Osteoblast (primary cell): Measurements from ENCODE around the gene S100A1. TPM values are rescaled to one million over a fixed set of nuclear protein-coding genes. Genes with fewer than 3 reads are reported as not detected.

Experiments
- DNase-seq: peaks from one replicate; pipeline ENCODE4 v3.0.0; 2011; ENCODE audit warnings: low spot score, mixed read lengths; ENCODE audit not compliant: insufficient read length; ENCODE audit errors: missing footprints
- H2AFZ ChIP-seq: 2 replicates; pipeline ENCODE4 v1.6.0; 2011; ENCODE audit warnings: mild to moderate bottlenecking, low read length
- H3K27ac ChIP-seq: 2 replicates; pipeline ENCODE4 v1.5.1; 2011; ENCODE audit warnings: mild to moderate bottlenecking, low read depth, low read length, moderate library complexity
- H3K27me3 ChIP-seq: 2 replicates; pipeline ENCODE4 v1.6.0; 2012; ENCODE audit warnings: mild to moderate bottlenecking, control low read depth, inconsistent platforms, low read length, moderate library complexity; ENCODE audit not compliant: insufficient read depth
- H3K36me3 ChIP-seq: 2 replicates; pipeline ENCODE4 v1.5.1; 2011; ENCODE audit warnings: mild to moderate bottlenecking, low read length, control low read depth, moderate library complexity; ENCODE audit not compliant: insufficient read depth
- H3K4me1 ChIP-seq: 2 replicates; pipeline ENCODE4 v1.5.1; 2011; ENCODE audit warnings: mild to moderate bottlenecking, low read length, control low read depth, moderate library complexity; ENCODE audit not compliant: insufficient read depth
- H3K4me2 ChIP-seq: 2 replicates; pipeline ENCODE4 v1.6.0; 2011; ENCODE audit warnings: mild to moderate bottlenecking, low read length; ENCODE audit not compliant: insufficient read depth
- H3K4me3 ChIP-seq: fragments of 200-600 bp; sonication (generic); 3 replicates; pipeline ENCODE4 v1.5.1; 2012; ENCODE audit warnings: mild to moderate bottlenecking, low read length, inconsistent platforms; ENCODE audit not compliant: insufficient read depth
- H3K79me2 ChIP-seq: 2 replicates; pipeline ENCODE4 v1.6.0; 2012; ENCODE audit warnings: mild to moderate bottlenecking, low read length, control low read depth, inconsistent platforms; ENCODE audit not compliant: insufficient read depth
- H3K9me3 ChIP-seq: 2 replicates; pipeline ENCODE4 v1.5.1; 2011; ENCODE audit warnings: low read depth, low read length, control low read depth
- H4K20me1 ChIP-seq: 2 replicates; pipeline ENCODE4 v1.6.0; 2012; ENCODE audit warnings: mild to moderate bottlenecking, low read length, control low read depth; ENCODE audit not compliant: insufficient read depth
- total RNA-seq: library from RNA; depleted of rRNA; stranded (reverse); fragments of >200 nt; gene quantifications from 2 replicates; pipeline ENCODE4 v1.2.3, GENCODE V29; 2012
- TF ChIP-seq, protein P1 (sequence below): IDR thresholded peaks from 2 replicates; pipeline ENCODE4 v1.5.1; 2011; ENCODE audit warnings: mild to moderate bottlenecking, low read depth, low read length, moderate library complexity; ENCODE audit errors: extremely low read depth

Gene S100A1
- total RNA-seq, 1 donor, result not detected

DNA sequence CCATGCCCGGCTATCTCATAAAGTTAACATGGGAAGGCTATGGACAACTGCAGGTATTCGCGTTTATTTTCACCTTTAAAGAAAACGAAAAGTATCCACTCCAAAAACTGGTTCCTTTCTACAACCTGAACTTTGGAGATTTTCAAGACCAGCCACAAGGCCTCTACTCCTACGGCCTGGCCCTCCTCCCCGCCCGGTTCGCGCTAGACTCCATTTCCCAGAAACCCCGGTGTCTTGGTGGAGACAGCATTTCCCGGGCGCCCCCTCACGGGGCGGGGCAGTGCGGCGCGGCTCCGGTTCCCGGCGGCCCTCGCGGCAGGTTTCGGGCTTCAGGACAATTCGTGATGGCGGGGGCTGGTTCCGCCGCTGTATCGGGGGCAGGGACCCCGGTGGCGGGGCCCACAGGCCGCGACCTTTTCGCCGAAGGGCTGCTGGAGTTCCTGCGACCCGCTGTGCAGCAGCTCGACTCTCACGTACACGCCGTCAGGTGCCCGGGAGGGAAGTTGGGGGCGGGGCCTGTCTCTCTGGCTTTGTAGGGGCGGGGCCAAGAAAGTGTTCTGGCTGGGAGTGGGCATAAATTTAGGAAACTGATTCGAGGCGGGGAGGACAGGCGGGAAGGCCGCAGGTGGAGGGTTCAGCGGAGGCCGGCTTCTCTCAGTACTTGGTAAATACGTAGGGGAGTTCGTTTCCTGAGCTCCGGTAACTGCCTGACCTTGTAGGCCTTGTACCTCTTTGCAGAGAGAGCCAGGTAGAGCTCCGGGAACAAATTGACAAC, 30.4 kb downstream of the S100A1 start, which contains the start of gene SNAPIN:
SNAPIN (plus strand) TSS at position 304 of the 775 bp plus-strand sequence; CDS start at position 345, 41 bp downstream.
- H3K9me3 ChIP-seq, result no peaks in the 10 kb centered on the region
- H3K4me1 ChIP-seq, result peaks cover 14% of the 10 kb centered on the region
- H3K4me3 ChIP-seq, result peak within 1 kb of the TSS; percentile 80
- H4K20me1 ChIP-seq, result peaks cover 3% of the 10 kb centered on the region
- peak within 1 kb of the TSS; percentile 96 for H3K4me2 ChIP-seq
- peak within 1 kb of the TSS; percentile 84 for H2AFZ ChIP-seq
- peak; percentile 97 for DNase-seq
- peaks cover 30% of the 10 kb centered on the region for H3K36me3 ChIP-seq
- TF ChIP-seq, protein P1, sequence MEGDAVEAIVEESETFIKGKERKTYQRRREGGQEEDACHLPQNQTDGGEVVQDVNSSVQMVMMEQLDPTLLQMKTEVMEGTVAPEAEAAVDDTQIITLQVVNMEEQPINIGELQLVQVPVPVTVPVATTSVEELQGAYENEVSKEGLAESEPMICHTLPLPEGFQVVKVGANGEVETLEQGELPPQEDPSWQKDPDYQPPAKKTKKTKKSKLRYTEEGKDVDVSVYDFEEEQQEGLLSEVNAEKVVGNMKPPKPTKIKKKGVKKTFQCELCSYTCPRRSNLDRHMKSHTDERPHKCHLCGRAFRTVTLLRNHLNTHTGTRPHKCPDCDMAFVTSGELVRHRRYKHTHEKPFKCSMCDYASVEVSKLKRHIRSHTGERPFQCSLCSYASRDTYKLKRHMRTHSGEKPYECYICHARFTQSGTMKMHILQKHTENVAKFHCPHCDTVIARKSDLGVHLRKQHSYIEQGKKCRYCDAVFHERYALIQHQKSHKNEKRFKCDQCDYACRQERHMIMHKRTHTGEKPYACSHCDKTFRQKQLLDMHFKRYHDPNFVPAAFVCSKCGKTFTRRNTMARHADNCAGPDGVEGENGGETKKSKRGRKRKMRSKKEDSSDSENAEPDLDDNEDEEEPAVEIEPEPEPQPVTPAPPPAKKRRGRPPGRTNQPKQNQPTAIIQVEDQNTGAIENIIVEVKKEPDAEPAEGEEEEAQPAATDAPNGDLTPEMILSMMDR, result no peak
- H3K27me3 ChIP-seq, result no peaks in the 10 kb centered on the region
- peaks cover 18% of the 10 kb centered on the region for H3K79me2 ChIP-seq
- peak within 1 kb of the TSS; percentile 69 for H3K27ac ChIP-seq

DNA sequence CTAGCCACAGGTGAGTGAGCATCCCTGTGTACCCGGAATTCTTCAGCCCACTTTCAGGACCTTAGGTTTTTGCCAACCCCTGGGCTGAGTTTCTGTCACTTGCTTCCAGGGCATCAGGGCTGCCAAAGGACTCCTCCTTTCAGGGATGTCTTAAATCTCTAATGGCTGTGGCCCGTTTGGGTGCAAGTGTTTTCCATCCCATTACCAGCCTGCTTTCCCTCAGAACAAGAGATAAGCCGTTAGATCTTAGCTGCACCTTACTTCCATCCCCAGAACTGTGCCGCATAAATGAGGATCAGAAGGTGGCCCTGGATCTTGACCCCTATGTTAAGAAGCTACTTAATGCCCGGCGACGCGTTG, 30.9 kb downstream of the S100A1 start:
- no peak for DNase-seq
- H3K27me3 ChIP-seq, result no peaks in the 10 kb centered on the region
- TF ChIP-seq, protein P1, result no peak
- no peaks in the 10 kb centered on the region for H3K9me3 ChIP-seq
- H3K4me1 ChIP-seq, result peaks cover 18% of the 10 kb centered on the region
- H3K79me2 ChIP-seq, result peaks cover 18% of the 10 kb centered on the region
- H2AFZ ChIP-seq, result peak overlapping the region; percentile 84
- peak overlapping the region; percentile 69 for H3K27ac ChIP-seq
- peaks cover 3% of the 10 kb centered on the region for H4K20me1 ChIP-seq
- peaks cover 36% of the 10 kb centered on the region for H3K36me3 ChIP-seq
- peak overlapping the region; percentile 96 for H3K4me2 ChIP-seq
- H3K4me3 ChIP-seq, result peak overlapping the region; percentile 80

DNA sequence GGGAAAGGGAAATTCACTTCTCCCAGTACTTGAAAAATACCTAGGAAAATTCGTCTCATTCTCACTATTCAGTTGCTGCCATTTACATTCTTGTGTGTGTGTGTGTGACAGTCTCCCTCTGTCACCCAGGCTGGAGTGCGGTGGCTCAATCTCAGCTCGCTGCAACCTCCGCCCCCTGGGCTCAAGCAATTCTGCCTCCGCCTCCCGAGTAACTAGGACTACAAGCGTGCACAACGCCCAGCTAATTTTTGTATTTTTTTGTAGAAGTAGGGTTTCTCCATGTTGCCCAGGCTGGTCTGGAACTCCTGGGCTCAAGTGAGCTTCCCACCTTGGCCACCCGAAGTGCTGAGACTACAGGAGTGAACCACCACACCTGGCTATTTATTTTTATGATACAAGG, 31.4 kb downstream of the S100A1 start:
- Histone ChIP-seq H3K4me1 (peaks cover 18% of the 10 kb centered on the region), H3K36me3 (peaks cover 41% of the 10 kb centered on the region), H3K27me3 (no peaks in the 10 kb centered on the region), H3K9me3 (no peaks in the 10 kb centered on the region), H3K4me2 (peak overlapping the region; percentile 96), H3K79me2 (peaks cover 20% of the 10 kb centered on the region), H2AFZ (no peak overlapping the region), H3K4me3 (peak overlapping the region; percentile 80), H4K20me1 (peaks cover 3% of the 10 kb centered on the region), H3K27ac (no peak overlapping the region)
- TF ChIP-seq, protein P1, result no peak
- no peak for DNase-seq

DNA sequence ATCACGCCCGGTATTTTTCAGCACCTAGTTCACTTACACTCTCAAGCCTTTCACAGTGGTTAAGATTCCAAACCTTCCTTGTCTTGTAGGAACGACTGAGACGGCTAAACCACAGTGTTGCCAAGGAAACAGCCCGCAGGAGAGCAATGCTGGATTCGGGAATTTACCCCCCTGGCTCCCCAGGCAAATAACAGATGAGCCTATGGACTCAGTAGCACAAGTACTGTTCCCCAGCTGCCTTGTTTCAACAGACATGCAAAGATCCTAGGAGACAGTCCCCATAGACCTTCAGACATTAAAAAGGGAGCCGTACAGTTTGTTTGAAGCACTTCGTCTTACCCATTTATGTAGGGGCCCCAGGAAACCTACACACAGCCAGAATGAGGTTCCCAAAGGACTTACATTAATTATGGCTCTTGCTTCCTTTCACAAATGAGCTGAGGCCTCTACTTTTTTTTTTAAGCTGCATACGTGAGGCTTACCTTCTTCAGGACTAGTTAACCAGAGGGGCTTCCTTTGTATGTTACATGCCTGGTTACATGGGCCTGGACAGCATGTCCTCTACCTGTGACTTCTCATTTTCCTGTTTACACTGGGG, 33.0 kb downstream of the S100A1 start:
- peaks cover 20% of the 10 kb centered on the region for H3K79me2 ChIP-seq
- no peak overlapping the region for H3K4me2 ChIP-seq

More for the DNA sequence above, 33.0 kb downstream of the S100A1 start:
- Histone ChIP-seq H3K36me3 (peaks cover 57% of the 10 kb centered on the region), H3K27me3 (no peaks in the 10 kb centered on the region), H3K9me3 (no peaks in the 10 kb centered on the region), H2AFZ (no peak overlapping the region), H3K4me3 (no peak overlapping the region), H3K27ac (no peak overlapping the region), H4K20me1 (peaks cover 3% of the 10 kb centered on the region), H3K4me1 (peaks cover 18% of the 10 kb centered on the region)
- DNase-seq, result no peak
- TF ChIP-seq, protein P1, result no peak
